MM.1S (cell line): ENCODE results near the gene NLRP1.

ENCODE experiments used
- DNase-seq: peaks from one replicate; pipeline ENCODE4 v3.0.0-alpha.2; 2015
- H2AFZ ChIP-seq: fragments of 300-600 bp; sonication (generic); 2 replicates; pipeline ENCODE4 v1.6.0; 2016; ENCODE audit warnings: antibody characterized with exemption, low read length
- H3F3A ChIP-seq: fragments of 300-600 bp; sonication (generic); 2 replicates; pipeline ENCODE4 v1.6.1; 2016; ENCODE audit warnings: mild to moderate bottlenecking, antibody characterized with exemption, low read length, moderate library complexity, mixed read lengths; ENCODE audit not compliant: insufficient read depth
- H3K27ac ChIP-seq: fragments of 300-600 bp; sonication (generic); 2 replicates; pipeline ENCODE4 v1.5.1; 2016; ENCODE audit warnings: mild to moderate bottlenecking, low read length
- H3K27me3 ChIP-seq: fragments of 300-600 bp; sonication (generic); replicated peaks from 2 replicates; pipeline ENCODE4 v1.6.0; 2016; ENCODE audit warnings: low read length; ENCODE audit not compliant: insufficient read depth
- H3K36me3 ChIP-seq: fragments of 300-600 bp; sonication (generic); replicated peaks from 2 replicates; pipeline ENCODE4 v1.6.1; 2016; ENCODE audit warnings: mild to moderate bottlenecking, low read length, mixed read lengths; ENCODE audit not compliant: insufficient read depth
- H3K4me1 ChIP-seq: fragments of 300-600 bp; sonication (generic); 2 replicates; pipeline ENCODE4 v1.6.1; 2016; ENCODE audit warnings: low read length, mixed read lengths
- H3K4me2 ChIP-seq: fragments of 300-600 bp; sonication (generic); 2 replicates; pipeline ENCODE4 v1.6.0; 2016; ENCODE audit warnings: low read depth, low read length
- H3K4me3 ChIP-seq: fragments of 300-600 bp; sonication (generic); 2 replicates; pipeline ENCODE4 v1.5.1; 2016; ENCODE audit warnings: low read length, mixed read lengths
- H3K79me2 ChIP-seq: fragments of 300-600 bp; sonication (generic); 2 replicates; pipeline ENCODE4 v1.6.1; 2016; ENCODE audit warnings: mixed run types, low read length, mixed read lengths
- H3K9ac ChIP-seq: fragments of 300-600 bp; sonication (generic); 2 replicates; pipeline ENCODE4 v1.6.1; 2016; ENCODE audit warnings: low read length, mixed read lengths
- H3K9me2 ChIP-seq: fragments of 300-600 bp; sonication (generic); replicated peaks from 2 replicates; pipeline ENCODE4 v1.6.1; 2016; ENCODE audit warnings: mild to moderate bottlenecking, low read length, mixed read lengths; ENCODE audit not compliant: insufficient read depth
- H3K9me3 ChIP-seq: fragments of 300-600 bp; sonication (generic); replicated peaks from 2 replicates; pipeline ENCODE4 v1.6.1; 2016; ENCODE audit warnings: mild to moderate bottlenecking, low read length, mixed read lengths; ENCODE audit not compliant: insufficient read depth
- H4K20me1 ChIP-seq: fragments of 300-600 bp; sonication (generic); 2 replicates; pipeline ENCODE4 v1.6.1; 2016; ENCODE audit warnings: mild to moderate bottlenecking, low read length, moderate library complexity, mixed read lengths; ENCODE audit not compliant: insufficient read depth
- EZH2 ChIP-seq: fragments of 300-600 bp; sonication (generic); optimal IDR thresholded peaks from 2 replicates; pipeline ENCODE3; 2017; ENCODE audit warnings: low read depth, mild to moderate bottlenecking, antibody characterized with exemption, low read length, mixed read lengths
- EZH2phosphoT487 ChIP-seq: fragments of 300-600 bp; sonication (generic); IDR thresholded peaks from 2 replicates; pipeline ENCODE4 v1.6.1; 2018; ENCODE audit warnings: antibody characterized with exemption, low read length
- TF ChIP-seq, protein P1 (sequence below): fragments of 300-600 bp; sonication (generic); IDR thresholded peaks from 2 replicates; pipeline ENCODE4 v1.5.1; 2016; ENCODE audit warnings: antibody characterized with exemption, low read length, mixed read lengths

Gene NLRP1

DNA sequence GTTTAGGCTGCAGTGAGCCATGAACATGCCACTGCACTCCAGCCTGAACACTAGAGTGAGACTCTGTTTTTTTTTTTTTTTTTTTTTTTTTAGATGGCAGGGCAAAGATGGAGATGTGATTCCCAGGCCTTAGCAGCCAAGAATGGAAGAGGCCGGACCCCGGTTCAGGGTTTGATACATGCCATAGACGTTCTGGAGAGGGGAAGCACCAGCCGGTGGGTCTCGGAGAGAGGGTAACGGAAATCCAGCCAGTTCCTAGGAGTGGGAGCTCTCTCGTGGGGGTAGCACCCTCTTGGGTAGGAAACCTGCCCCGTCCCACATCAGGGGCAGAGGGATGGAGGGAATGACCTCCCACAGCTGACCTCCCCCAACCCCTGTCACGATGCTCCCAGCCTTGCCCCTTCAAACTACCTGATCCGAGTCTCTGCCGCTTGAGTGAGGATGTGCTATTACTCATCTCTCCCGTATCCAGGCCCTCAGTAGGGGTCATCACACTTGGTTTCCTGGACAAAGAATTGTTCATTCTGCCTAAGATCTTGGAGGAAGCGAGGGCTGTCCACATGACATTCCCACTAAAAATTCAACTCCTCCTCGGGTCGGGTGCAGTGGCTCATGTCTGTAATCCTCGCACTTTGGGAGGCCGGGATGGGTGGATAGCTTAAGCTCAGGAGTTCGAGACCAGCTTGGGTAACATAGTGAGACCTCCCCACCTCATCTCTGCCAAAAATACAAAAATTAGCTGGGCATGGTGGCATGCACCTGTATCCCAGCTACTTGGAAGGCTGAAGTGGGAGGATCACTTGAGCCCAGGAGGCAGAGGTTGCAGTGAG, 50.6 kb downstream of the NLRP1 start:
- Histone ChIP-seq H3K9me2 (no peaks in the 10 kb centered on the region), H3F3A (no peaks in the 10 kb centered on the region), H3K4me3 (no peak overlapping the region), H3K27me3 (no peaks in the 10 kb centered on the region), H3K79me2 (no peaks in the 10 kb centered on the region), H4K20me1 (no peaks in the 10 kb centered on the region), H3K36me3 (no peaks in the 10 kb centered on the region), H2AFZ (no peak overlapping the region), H3K9me3 (no peaks in the 10 kb centered on the region), H3K4me1 (no peaks in the 10 kb centered on the region), H3K27ac (no peak overlapping the region), H3K9ac (no peak overlapping the region), H3K4me2 (no peak overlapping the region)
- TF ChIP-seq EZH2phosphoT487 (no peak), EZH2 (no peak)
- TF ChIP-seq, protein P1, sequence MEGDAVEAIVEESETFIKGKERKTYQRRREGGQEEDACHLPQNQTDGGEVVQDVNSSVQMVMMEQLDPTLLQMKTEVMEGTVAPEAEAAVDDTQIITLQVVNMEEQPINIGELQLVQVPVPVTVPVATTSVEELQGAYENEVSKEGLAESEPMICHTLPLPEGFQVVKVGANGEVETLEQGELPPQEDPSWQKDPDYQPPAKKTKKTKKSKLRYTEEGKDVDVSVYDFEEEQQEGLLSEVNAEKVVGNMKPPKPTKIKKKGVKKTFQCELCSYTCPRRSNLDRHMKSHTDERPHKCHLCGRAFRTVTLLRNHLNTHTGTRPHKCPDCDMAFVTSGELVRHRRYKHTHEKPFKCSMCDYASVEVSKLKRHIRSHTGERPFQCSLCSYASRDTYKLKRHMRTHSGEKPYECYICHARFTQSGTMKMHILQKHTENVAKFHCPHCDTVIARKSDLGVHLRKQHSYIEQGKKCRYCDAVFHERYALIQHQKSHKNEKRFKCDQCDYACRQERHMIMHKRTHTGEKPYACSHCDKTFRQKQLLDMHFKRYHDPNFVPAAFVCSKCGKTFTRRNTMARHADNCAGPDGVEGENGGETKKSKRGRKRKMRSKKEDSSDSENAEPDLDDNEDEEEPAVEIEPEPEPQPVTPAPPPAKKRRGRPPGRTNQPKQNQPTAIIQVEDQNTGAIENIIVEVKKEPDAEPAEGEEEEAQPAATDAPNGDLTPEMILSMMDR = no peak
- no peak for DNase-seq

DNA sequence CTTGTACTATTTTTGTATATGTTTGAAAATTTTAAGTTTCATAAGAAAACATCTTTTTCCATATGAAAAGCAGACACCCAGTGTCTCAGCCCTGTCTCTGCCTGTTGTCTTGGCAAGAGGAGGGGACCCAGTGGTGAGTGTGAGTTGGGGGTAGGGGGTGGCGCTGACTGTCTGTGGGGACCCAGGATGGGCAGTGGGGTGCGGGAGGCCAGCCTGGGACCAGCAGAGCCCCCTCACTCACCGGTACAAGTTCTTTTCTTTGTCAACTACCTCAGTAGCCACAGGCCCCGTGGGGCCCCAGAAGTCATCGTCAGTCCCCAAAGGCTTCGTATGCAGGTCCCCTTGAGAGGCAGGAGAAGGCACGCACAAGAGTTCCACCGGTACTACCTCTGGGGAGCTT, 51.7 kb downstream of the NLRP1 start:
- Histone ChIP-seq H3K27ac (no peak overlapping the region), H2AFZ (no peak overlapping the region), H3K79me2 (no peaks in the 10 kb centered on the region), H3K36me3 (no peaks in the 10 kb centered on the region), H3K4me3 (no peak overlapping the region), H3K9ac (no peak overlapping the region), H3K4me1 (no peaks in the 10 kb centered on the region), H3K9me3 (no peaks in the 10 kb centered on the region), H3F3A (no peaks in the 10 kb centered on the region), H3K4me2 (no peak overlapping the region), H3K9me2 (no peaks in the 10 kb centered on the region), H3K27me3 (no peaks in the 10 kb centered on the region), H4K20me1 (no peaks in the 10 kb centered on the region)
- TF ChIP-seq EZH2 (no peak), EZH2phosphoT487 (no peak)
- TF ChIP-seq, protein P1 = no peak
- no peak for DNase-seq

DNA sequence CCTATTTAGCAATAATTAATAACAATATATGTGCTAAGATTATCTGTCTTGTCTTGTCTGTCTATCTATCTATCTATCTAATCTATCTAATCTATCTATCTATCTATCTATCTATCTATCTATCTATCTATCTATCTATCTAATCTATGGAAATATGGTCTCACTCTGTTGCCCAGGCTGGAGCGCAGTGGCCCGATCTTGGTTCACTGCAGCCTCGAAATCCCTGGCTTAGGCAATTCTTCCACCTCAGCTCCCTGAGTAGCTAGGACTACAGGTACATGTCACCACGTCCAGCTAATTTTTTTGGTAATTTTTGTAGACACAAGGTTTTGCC, 53.3 kb downstream of the NLRP1 start:
- no peaks in the 10 kb centered on the region for H3K79me2 ChIP-seq
- H3K27me3 ChIP-seq = no peaks in the 10 kb centered on the region
- TF ChIP-seq, protein P1 = no peak
- TF ChIP-seq EZH2 (no peak), EZH2phosphoT487 (no peak)
- no peaks in the 10 kb centered on the region for H3K36me3 ChIP-seq
- H3K4me1 ChIP-seq = peaks cover 2% of the 10 kb centered on the region; the same call in 1 of the 2 replicates
- H3K9me3 ChIP-seq = no peaks in the 10 kb centered on the region
- H4K20me1 ChIP-seq = no peaks in the 10 kb centered on the region
- no peaks in the 10 kb centered on the region for H3K9me2 ChIP-seq
- H3K27ac ChIP-seq = no peak overlapping the region
- no peak overlapping the region for H2AFZ ChIP-seq
- no peak overlapping the region for H3K4me3 ChIP-seq
- no peak overlapping the region for H3K9ac ChIP-seq
- no peaks in the 10 kb centered on the region for H3F3A ChIP-seq
- H3K4me2 ChIP-seq = no peak overlapping the region
- DNase-seq = no peak
